HS-27A (cell line): ENCODE results near the gene PMP22.
"Not testable (repeated sequence)": the region's sequence is repeated elsewhere in the genome, so short reads cannot be mapped to it uniquely, and the experiment has no call there.

ENCODE experiments used
- DNase-seq: peaks from one replicate; pipeline ENCODE4 v3.0.0-alpha.2; 2012; ENCODE audit warnings: low read depth, missing footprints

The PMP22 gene

GRCh38 chr17:15210247-15210646, 54.9 kb downstream of the PMP22 start:
- no peak for DNase-seq

GRCh38 chr17:15203062-15203461, 62.1 kb downstream of the PMP22 start:
- DNase-seq, result not testable (repeated sequence)

GRCh38 chr17:15200574-15200973, 64.6 kb downstream of the PMP22 start:
- DNase-seq, result not testable (repeated sequence)

- no peak for DNase-seq
Observed at GRCh38 chr17:15197229-15197628, 67.9 kb downstream of the PMP22 start.

GRCh38 chr17:15194859-15195277, 70.3 kb downstream of the PMP22 start:
- no peak for DNase-seq

- DNase-seq, result no peak
Observed at GRCh38 chr17:15185625-15185991, 79.5 kb downstream of the PMP22 start.

- no peak for DNase-seq
Observed at GRCh38 chr17:15184872-15185624, 80.1 kb downstream of the PMP22 start.

GRCh38 chr17:15181816-15182215, 83.3 kb downstream of the PMP22 start:
- DNase-seq, result no peak

GRCh38 chr17:15181333-15181732, 83.8 kb downstream of the PMP22 start:
- DNase-seq, result no peak

GRCh38 chr17:15180121-15180561, 85.0 kb downstream of the PMP22 start:
- no peak for DNase-seq
